WTC11 (cell line): ENCODE data around the gene EIF3A. TPM values are rescaled to one million over a fixed set of nuclear protein-coding genes. Genes with fewer than 3 reads are reported as not detected.

Experiments
- ATAC-seq: fragments of 200-7000 bp; cut with Tn5 transposase; 2 replicates; pipeline ENCODE4 v1.10.0; 2021; ENCODE audit warnings: mild to moderate bottlenecking, moderate library complexity
- CTCF ChIA-PET: fragments of 300-600 bp; sonication (Branson Sonifier 250); formaldehyde crosslinking; loops from one replicate; lab custom pipeline; 2021; ENCODE audit warnings: antibody characterized with exemption; lab: Charles Lee
- POLR2A ChIA-PET: fragments of 350-600 bp; sonication (Branson Sonifier 250); formaldehyde crosslinking; loops from one replicate; lab custom pipeline; 2021; ENCODE audit warnings: antibody characterized with exemption; lab: Charles Lee
- DNase-seq: peaks from one replicate; pipeline ENCODE4 v3.0.0; 2021; ENCODE audit warnings: low spot score
- H3K27ac Mint-ChIP-seq: 2 replicates; pipeline ENCODE4 v1.8.0; 2021; ENCODE audit warnings: mixed read lengths
- H3K27me3 Mint-ChIP-seq: 2 replicates; pipeline ENCODE4 v1.8.0; 2021; ENCODE audit warnings: low read depth, mild to moderate bottlenecking, moderate library complexity, mixed read lengths
- H3K36me3 Mint-ChIP-seq: 2 replicates; pipeline ENCODE4 v1.8.0; 2021; ENCODE audit warnings: mixed read lengths
- H3K4me1 Mint-ChIP-seq: 2 replicates; pipeline ENCODE4 v1.8.0; 2022; ENCODE audit warnings: mixed read lengths
- H3K4me3 Mint-ChIP-seq: 2 replicates; pipeline ENCODE4 v1.8.0; 2021; ENCODE audit warnings: mild to moderate bottlenecking, moderate library complexity, mixed read lengths
- H3K9me3 Mint-ChIP-seq: 2 replicates; pipeline ENCODE4 v1.8.0; 2021; ENCODE audit warnings: mixed read lengths
- AR ChIP-seq: fragments of 250-450 bp; sonication (Bioruptor Pico); IDR thresholded peaks from 2 replicates; pipeline ENCODE4 v1.9.0; 2021; ENCODE audit warnings: mild to moderate bottlenecking
- E2F4 ChIP-seq: sonication (generic); formaldehyde crosslinking; IDR thresholded peaks from 2 replicates; pipeline ENCODE4 v1.8.1; 2022; ENCODE audit warnings: low read depth, mild to moderate bottlenecking, moderate library complexity, missing genetic modification reagents, borderline replicate concordance
- FOXP1 ChIP-seq: sonication (generic); formaldehyde crosslinking; IDR thresholded peaks from 2 replicates; pipeline ENCODE4 v1.8.0; 2022; ENCODE audit warnings: missing genetic modification reagents, mild to moderate bottlenecking, moderate library complexity, borderline replicate concordance
- GABPB1 ChIP-seq: sonication (generic); formaldehyde crosslinking; IDR thresholded peaks from 2 replicates; pipeline ENCODE4 v1.8.1; 2023; ENCODE audit warnings: mild to moderate bottlenecking, missing genetic modification reagents
- HMGA2 ChIP-seq: fragments of 250-450 bp; sonication (Bioruptor Pico); IDR thresholded peaks from 2 replicates; pipeline ENCODE4 v1.4.0; 2021; ENCODE audit warnings: mild to moderate bottlenecking, moderate library complexity
- IRF1 ChIP-seq: sonication (generic); formaldehyde crosslinking; IDR thresholded peaks from 2 replicates; pipeline ENCODE4 v1.8.0; 2023; ENCODE audit warnings: missing genetic modification reagents
- MAX ChIP-seq: sonication (generic); formaldehyde crosslinking; IDR thresholded peaks from 2 replicates; pipeline ENCODE4 v1.8.0; 2022; ENCODE audit warnings: mild to moderate bottlenecking, missing genetic modification reagents
- MLX ChIP-seq: sonication (generic); formaldehyde crosslinking; IDR thresholded peaks from 2 replicates; pipeline ENCODE4 v1.8.1; 2023; ENCODE audit warnings: mild to moderate bottlenecking, missing genetic modification reagents, moderate library complexity
- MYBL2 ChIP-seq: sonication (generic); formaldehyde crosslinking; IDR thresholded peaks from 2 replicates; pipeline ENCODE4 v1.8.1; 2023; ENCODE audit warnings: mild to moderate bottlenecking, moderate library complexity, missing genetic modification reagents
- PRRX2 ChIP-seq: fragments of 250-450 bp; sonication (Bioruptor Pico); IDR thresholded peaks from 2 replicates; pipeline ENCODE4 v1.8.0; 2021; ENCODE audit warnings: mild to moderate bottlenecking
- SMAD3 ChIP-seq: sonication (generic); formaldehyde crosslinking; IDR thresholded peaks from 2 replicates; pipeline ENCODE4 v1.8.0; 2022; ENCODE audit warnings: missing genetic modification reagents, mild to moderate bottlenecking, borderline replicate concordance
- SOX15 ChIP-seq: fragments of 250-450 bp; sonication (Bioruptor Pico); IDR thresholded peaks from 2 replicates; pipeline ENCODE4 v1.9.0; 2021; ENCODE audit warnings: mild to moderate bottlenecking
- SP1 ChIP-seq: sonication (generic); formaldehyde crosslinking; conservative IDR thresholded peaks from 2 replicates; pipeline ENCODE4 v1.8.1; 2022; ENCODE audit warnings: missing genetic modification reagents
- ZNF232 ChIP-seq: sonication (generic); formaldehyde crosslinking; IDR thresholded peaks from 2 replicates; pipeline ENCODE4 v1.8.0; 2022; ENCODE audit warnings: mild to moderate bottlenecking, missing genetic modification reagents
- ZNF425 ChIP-seq: fragments of 250-450 bp; sonication (Bioruptor Pico); conservative IDR thresholded peaks from 2 replicates; pipeline ENCODE4 v1.9.0; 2021; ENCODE audit warnings: mild to moderate bottlenecking
- ZNF532 ChIP-seq: fragments of 250-450 bp; sonication (Bioruptor Pico); IDR thresholded peaks from 2 replicates; pipeline ENCODE4 v1.9.0; 2021; ENCODE audit warnings: mild to moderate bottlenecking, borderline replicate concordance
- ZSCAN18 ChIP-seq: fragments of 250-450 bp; sonication (Bioruptor Pico); IDR thresholded peaks from 2 replicates; pipeline ENCODE4 v2.1.2; 2022; ENCODE audit warnings: mild to moderate bottlenecking, moderate library complexity
- total RNA-seq: library from RNA; stranded (reverse); gene quantifications from 3 replicates; pipeline ENCODE4 v1.2.3, GENCODE V29; 2021

The EIF3A gene
- total RNA-seq, 1 experiment from 2014 or later: 213 TPM

GRCh38 chr10:119026301-119027110 lies 54.1 kb downstream of the EIF3A start (continued):
- TF ChIP-seq MYBL2 (CRISPR knock-in tag): no peak
- TF ChIP-seq IRF1 (CRISPR knock-in tag): no peak
- TF ChIP-seq ZNF232 (CRISPR knock-in tag): no peak
- TF ChIP-seq FOXP1: no peak
- no peak for TF ChIP-seq SP1 (CRISPR knock-in tag)
- no peak for TF ChIP-seq MAX (CRISPR knock-in tag)

GRCh38 chr10:119025776-119026175 lies 54.8 kb downstream of the EIF3A start:
- Mint-ChIP-seq H3K4me1 (peaks cover 21% of the 10 kb centered on the region), H3K36me3 (no peaks in the 10 kb centered on the region), H3K27ac (no peak overlapping the region), H3K9me3 (no peaks in the 10 kb centered on the region), H3K4me3 (no peak overlapping the region), H3K27me3 (peaks cover 6% of the 10 kb centered on the region)
- DNase-seq (no peak), ATAC-seq (no peak)
- ChIA-PET CTCF (interaction anchor here (1.0 to 2.1 kb wide), 2 partner anchors 27 to 431 kb away, joined by 3 to 4 read pairs; no protein-coding TSS in a partner anchor), POLR2A (no interaction called here)
- TF ChIP-seq SMAD3 (no peak), GABPB1 (CRISPR knock-in tag) (no peak), AR (CRISPR knock-in tag) (no peak), SOX15 (CRISPR knock-in tag) (no peak), MLX (CRISPR knock-in tag) (no peak)

- no peak overlapping the region for H3K4me3 Mint-ChIP-seq
- POLR2A ChIA-PET: no interaction called here
- no peaks in the 10 kb centered on the region for H3K36me3 Mint-ChIP-seq
- CTCF ChIA-PET: interaction anchor here (1.0 to 2.1 kb wide), 2 partner anchors 26 to 431 kb away, joined by 3 to 4 read pairs; no protein-coding TSS in a partner anchor
- ATAC-seq (no peak), DNase-seq (no peak)
- H3K9me3 Mint-ChIP-seq: no peaks in the 10 kb centered on the region
- peaks cover 6% of the 10 kb centered on the region for H3K27me3 Mint-ChIP-seq
- H3K4me1 Mint-ChIP-seq: peaks cover 21% of the 10 kb centered on the region
- H3K27ac Mint-ChIP-seq: no peak overlapping the region
- TF ChIP-seq ZNF532 (no peak), HMGA2 (CRISPR knock-in tag) (no peak), E2F4 (CRISPR knock-in tag) (no peak), ZNF425 (no peak), ZSCAN18 (CRISPR knock-in tag) (no peak), PRRX2 (CRISPR knock-in tag) (no peak), MLX (CRISPR knock-in tag) (no peak)
Measured at GRCh38 chr10:119025336-119025735, 55.3 kb downstream of the EIF3A start.
